ENCODE results near the gene KCNJ10. TPM values are rescaled to one million over a fixed set of nuclear protein-coding genes. Genes with fewer than 3 reads are reported as not detected.
A peak's percentile ranks its signal among the peaks of the same experiment; 100 is the strongest.

The KCNJ10 gene
- total and polyA plus RNA-seq, 2 donors from 2014 or later: 4.9 to 57.6 TPM

- TF ChIP-seq CTCF (IDR thresholded peaks at IDR 0.05; ENCODE audit: borderline replicate concordance, extremely low read depth, insufficient read depth): peak; percentile 52
- Histone ChIP-seq H3K27me3 (ENCODE audit: control insufficient read depth, insufficient read depth, low read length) (no peaks in the 10 kb centered on the region), H3K9me3 (ENCODE audit: control insufficient read depth in 2 of 3, insufficient read depth in 1 of 3, low read length in 3 of 3) (no peaks in the 10 kb centered on the region), H3K4me1 (ENCODE audit: control insufficient read depth in 2 of 3, insufficient read depth in 2 of 3, low read depth in 1 of 3, low read length in 3 of 3) (peaks cover 0 to 5% (median 0%) of the 10 kb centered on the region in 3 donors), H3K27ac (ENCODE audit: low read depth in 2 of 2, low read length in 2 of 2) (no peak overlapping the region), H3K9ac (ENCODE audit: low read length in 3 of 3) (no peak overlapping the region), H3K36me3 (ENCODE audit: control insufficient read depth in 2 of 3, insufficient read depth in 3 of 3, low read length in 3 of 3) (no peaks in the 10 kb centered on the region), H3K4me3 (ENCODE audit: low read length in 3 of 3) (no peak overlapping the region)
- peak in 4 of 5 donors; percentile 31 to 61 (median 48) for DNase-seq
- intact Hi-C loops (cut with DNase I): no loop called here
- FAIRE-seq: no peak
Measured at GRCh38 chr1:160046494-160047110, 23.4 kb downstream of the KCNJ10 start.

- H3K27me3 ChIP-seq (ENCODE audit: control insufficient read depth, insufficient read depth, low read length): no peaks in the 10 kb centered on the region
- DNase-seq (no peak), FAIRE-seq (no peak)
- H3K4me3 ChIP-seq (ENCODE audit: low read length in 3 of 3): no peak overlapping the region
- no peaks in the 10 kb centered on the region for H3K9me3 ChIP-seq (ENCODE audit: control insufficient read depth in 2 of 3, insufficient read depth in 1 of 3, low read length in 3 of 3)
- peaks cover 0 to 5% (median 0%) of the 10 kb centered on the region in 3 donors for H3K4me1 ChIP-seq (ENCODE audit: control insufficient read depth in 2 of 3, insufficient read depth in 2 of 3, low read depth in 1 of 3, low read length in 3 of 3)
- no peaks in the 10 kb centered on the region for H3K36me3 ChIP-seq (ENCODE audit: control insufficient read depth in 2 of 3, insufficient read depth in 3 of 3, low read length in 3 of 3)
- no peak overlapping the region for H3K27ac ChIP-seq (ENCODE audit: low read depth in 2 of 2, low read length in 2 of 2)
- TF ChIP-seq CTCF (IDR thresholded peaks at IDR 0.05; ENCODE audit: borderline replicate concordance, extremely low read depth, insufficient read depth): no peak
- H3K9ac ChIP-seq (ENCODE audit: low read length in 3 of 3): no peak overlapping the region
- intact Hi-C loops (cut with DNase I): no loop called here
Measured at GRCh38 chr1:160045653-160046052, 24.3 kb downstream of the KCNJ10 start.

GRCh38 chr1:160043543-160043942, 26.4 kb downstream of the KCNJ10 start:
- Histone ChIP-seq H3K9ac (ENCODE audit: low read length in 3 of 3) (no peak overlapping the region), H3K4me1 (ENCODE audit: control insufficient read depth in 2 of 3, insufficient read depth in 2 of 3, low read depth in 1 of 3, low read length in 3 of 3) (peaks cover 0 to 5% (median 0%) of the 10 kb centered on the region in 3 donors), H3K27ac (ENCODE audit: low read depth in 2 of 2, low read length in 2 of 2) (no peak overlapping the region), H3K36me3 (ENCODE audit: control insufficient read depth in 2 of 3, insufficient read depth in 3 of 3, low read length in 3 of 3) (no peaks in the 10 kb centered on the region), H3K27me3 (ENCODE audit: control insufficient read depth, insufficient read depth, low read length) (no peaks in the 10 kb centered on the region), H3K9me3 (ENCODE audit: control insufficient read depth in 2 of 3, insufficient read depth in 1 of 3, low read length in 3 of 3) (no peaks in the 10 kb centered on the region), H3K4me3 (ENCODE audit: low read length in 3 of 3) (no peak overlapping the region)
- no peak for FAIRE-seq
- no peak for TF ChIP-seq CTCF (IDR thresholded peaks at IDR 0.05; ENCODE audit: borderline replicate concordance, extremely low read depth, insufficient read depth)
- DNase-seq: no peak
- intact Hi-C loops (cut with DNase I): no loop called here

GRCh38 chr1:160040476-160040875, 29.5 kb downstream of the KCNJ10 start:
- Histone ChIP-seq H3K4me3 (ENCODE audit: low read length in 3 of 3) (no peak overlapping the region), H3K27me3 (ENCODE audit: control insufficient read depth, insufficient read depth, low read length) (no peaks in the 10 kb centered on the region), H3K9ac (ENCODE audit: low read length in 3 of 3) (no peak overlapping the region), H3K4me1 (ENCODE audit: control insufficient read depth in 2 of 3, insufficient read depth in 2 of 3, low read depth in 1 of 3, low read length in 3 of 3) (no peaks in the 10 kb centered on the region), H3K27ac (ENCODE audit: low read depth in 2 of 2, low read length in 2 of 2) (no peak overlapping the region), H3K36me3 (ENCODE audit: control insufficient read depth in 2 of 3, insufficient read depth in 3 of 3, low read length in 3 of 3) (no peaks in the 10 kb centered on the region), H3K9me3 (ENCODE audit: control insufficient read depth in 2 of 3, insufficient read depth in 1 of 3, low read length in 3 of 3) (no peaks in the 10 kb centered on the region)
- DNase-seq: no peak
- intact Hi-C loops (cut with DNase I): no loop called here
- no peak for FAIRE-seq
- TF ChIP-seq CTCF (IDR thresholded peaks at IDR 0.05; ENCODE audit: borderline replicate concordance, extremely low read depth, insufficient read depth): no peak

All from kidney (tissue), 14 donors.